MV-4-11 (cell line): ENCODE results near the gene SEC31A.

Experiments
- DNase-seq: peaks from one replicate; lab custom pipeline; 2025; lab: John Stamatoyannopoulos, UW

The SEC31A gene

DNA sequence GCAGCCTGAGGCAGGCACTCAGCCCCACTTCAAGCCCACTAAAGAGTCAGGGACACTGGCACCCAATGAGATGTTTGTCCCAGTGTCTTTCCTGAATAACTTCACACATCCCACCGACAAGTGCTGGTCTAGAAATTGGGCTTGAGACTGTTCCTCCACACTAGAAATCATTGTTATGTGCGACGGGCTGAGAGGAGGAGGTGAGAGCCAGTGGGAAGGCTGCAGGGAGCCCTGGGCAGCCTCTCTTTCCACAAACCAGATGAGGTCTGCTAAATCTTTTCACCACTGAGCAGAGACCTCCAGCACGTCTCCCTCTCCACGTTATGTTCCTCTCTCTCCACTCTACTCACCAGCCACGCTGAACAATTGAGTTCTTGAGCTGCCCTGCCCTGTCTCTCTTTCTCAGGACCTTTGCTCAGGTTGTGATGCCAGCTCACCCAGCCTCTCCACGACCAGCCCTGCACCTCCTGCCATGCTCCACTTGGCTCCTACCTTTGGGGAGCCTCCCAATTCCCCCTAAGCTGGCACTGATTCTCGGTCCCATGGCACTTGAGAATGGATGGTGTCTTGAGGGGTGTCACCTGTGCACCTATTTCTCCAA is 100.8 kb downstream of the SEC31A start:
- no peak for DNase-seq

DNA sequence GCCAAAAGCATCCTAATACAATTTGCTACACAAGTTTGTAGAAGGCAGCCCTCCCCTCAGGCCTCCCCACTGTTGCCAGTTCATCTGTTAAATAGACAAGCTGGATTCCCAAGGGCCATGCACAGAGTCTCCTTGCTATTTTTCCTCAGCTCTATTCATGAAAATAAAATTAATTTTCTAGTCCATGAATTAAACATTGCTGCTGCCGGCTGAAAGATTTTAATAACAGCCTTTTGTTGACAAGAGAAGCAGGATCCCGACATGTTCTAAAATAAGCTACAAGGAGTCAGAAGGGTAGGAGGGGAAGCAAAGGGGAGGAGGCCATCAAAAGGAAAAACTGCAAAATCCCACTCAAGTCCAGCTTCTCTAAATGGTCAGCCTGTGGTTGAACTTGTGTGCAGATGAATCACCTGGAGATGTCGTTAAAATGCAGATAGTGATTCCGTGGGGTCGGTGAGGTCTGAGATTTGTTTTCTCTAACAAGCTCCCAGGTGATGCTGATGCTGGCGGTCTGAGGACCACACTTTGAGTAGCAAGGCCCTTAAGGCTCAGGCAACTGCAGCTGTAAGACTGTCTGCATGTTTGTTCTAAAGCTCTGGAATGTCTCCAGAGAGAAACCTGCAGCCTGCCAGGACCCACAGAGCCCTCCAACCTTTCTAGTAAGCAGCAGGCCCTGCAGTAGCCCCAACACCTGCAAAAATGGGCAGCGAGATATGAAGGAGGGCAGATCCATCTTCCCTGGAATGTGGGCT is 101.8 kb downstream of the SEC31A start:
- DNase-seq = no peak

DNA sequence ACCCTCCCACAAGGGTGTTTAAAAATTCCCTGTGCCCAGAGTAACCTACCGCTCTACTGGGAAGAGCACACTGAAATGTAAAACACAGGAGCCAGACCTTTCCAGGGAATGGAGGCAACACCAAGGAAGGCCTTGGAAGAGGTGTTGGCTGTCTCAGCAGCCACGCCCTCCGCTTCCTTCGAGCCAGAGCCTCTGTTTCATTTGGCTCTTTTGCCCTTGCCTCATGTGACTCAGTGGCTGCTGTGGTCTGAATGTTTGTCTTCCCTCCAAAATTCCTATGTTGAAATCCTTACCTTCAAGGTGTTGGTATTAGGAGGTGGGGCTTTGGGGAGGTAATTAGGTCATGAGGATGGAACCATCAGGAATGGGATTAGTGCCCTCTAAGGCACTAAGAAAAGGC is 103.6 kb downstream of the SEC31A start:
- no peak for DNase-seq

DNA sequence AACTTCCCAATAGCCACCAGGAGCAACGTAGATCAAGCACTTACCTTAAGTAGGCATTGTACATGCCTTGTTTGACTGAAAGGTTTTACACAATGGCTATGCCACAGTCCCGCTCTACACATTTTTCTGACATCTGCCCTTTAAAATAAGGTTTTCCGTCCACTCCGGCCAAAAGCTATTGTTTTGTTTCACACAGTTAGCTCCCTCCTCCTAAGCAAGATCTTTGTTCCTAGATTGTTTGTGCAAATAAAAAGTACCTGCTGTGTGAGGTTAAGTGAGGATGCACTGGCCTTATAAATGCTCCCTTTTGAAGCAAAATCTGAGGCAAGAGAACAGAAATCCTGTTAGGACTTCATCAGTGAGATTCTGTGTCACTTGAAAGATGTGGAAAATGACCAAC is 104.1 kb downstream of the SEC31A start:
- DNase-seq = no peak

DNA sequence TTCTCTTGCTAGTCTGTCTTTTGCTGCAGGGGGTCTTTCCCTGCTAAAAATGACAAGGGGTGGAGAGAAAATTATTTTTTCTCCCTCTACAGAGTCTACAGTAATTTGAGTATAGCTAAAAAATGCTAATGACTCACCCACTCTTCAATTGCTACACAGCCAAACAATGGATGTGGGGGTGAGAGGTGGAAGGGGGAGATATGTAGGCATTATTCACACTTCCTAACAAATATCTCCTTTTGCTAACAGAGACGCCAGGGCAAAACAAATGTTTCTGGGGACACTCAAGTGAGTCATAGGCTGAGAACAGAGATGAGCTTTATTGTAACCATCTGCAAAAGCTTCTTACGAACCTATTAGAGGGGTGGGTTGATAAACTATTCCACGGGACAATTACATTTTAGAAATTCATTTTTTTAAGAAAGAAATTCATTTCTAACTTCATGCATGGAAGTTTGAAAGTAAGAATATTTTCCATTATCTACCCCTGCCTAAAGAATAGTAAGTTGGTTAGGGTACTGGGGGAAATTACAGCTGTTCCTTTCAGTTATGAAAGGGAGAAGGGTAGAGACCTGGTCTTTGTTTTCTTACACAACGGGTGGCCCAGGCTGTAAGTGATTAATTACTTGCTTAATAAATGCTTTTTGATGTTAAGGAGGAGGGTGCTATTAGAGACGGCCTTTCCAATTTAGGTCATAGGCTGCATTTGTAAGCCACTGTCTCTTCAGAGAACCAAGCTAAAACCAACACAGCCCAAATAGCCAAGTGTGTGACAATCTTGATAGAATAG is 105.1 kb downstream of the SEC31A start:
- no peak for DNase-seq

DNA sequence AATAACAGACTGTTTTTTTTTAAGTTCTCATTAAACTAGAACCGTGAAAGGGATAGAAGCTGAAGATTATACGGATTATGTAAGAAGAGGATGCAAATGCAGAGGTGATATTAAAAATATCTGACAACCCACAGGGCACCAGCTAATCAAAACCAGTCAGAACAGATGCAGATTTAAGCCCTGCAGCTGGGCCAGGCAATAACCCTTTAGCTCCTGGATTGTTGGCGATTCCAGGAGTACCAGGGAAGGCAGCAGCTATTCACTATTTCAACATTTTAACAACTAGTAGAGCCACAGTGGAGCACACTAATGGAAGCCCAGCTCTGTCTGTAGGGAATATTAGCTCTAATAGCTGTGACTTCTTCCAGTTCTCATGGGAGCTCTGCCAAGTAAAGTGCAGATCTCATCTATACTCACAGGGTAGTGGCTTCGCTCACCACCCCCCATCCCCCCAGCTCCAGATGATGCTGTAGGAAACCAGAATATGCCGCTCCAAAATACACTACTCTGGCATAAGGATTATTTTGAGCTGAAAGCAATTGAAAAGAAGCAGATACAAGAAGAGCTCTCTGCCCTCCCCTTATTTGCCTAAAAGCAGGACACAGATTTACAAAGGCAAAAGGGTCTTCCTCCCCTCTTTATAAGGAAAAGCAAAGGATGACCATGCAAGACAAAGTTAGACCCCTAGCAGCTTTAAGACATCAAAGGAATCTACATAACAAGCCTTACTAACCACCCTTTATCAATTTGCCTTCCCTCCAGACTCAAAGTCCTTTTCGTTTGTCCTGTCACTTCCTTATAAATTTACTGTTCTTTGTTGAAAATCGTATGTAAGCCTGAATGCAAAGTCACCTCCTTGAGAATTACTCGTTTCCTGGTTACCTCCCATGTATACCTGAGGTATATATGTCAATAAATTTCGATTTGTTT is 106.0 kb downstream of the SEC31A start:
- DNase-seq = no peak

DNA sequence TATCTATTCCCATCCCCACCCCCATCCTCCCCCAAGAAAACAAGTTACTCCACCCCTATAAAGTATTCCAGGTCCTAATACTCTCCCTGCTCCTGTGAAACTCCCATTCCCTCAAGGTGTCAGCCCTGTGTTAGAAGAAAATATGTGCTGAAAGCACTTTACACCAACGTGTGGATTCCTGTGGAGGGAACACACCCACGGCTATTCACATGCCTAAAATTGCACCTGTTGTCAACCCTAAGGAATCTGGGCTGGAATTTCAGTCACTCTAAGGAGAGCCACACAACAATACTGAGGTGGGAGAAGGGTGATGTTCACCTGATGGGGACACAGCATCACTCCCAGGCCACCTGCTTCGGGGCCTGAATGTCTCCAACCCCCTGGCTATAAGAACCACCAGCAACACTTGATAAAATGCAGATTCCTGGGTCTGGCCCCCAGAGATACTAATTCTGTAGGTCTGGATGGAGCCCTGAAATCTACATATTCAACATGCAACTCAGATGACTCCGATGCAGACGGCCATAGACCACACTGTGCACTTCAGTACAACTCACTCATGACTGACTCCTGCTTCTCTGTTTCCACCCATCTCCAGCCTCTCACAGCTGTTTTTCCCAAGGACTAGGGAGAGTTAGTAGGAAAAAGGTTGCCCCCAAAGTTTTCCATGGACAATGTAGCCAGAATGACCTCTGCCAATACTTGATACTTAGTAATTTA is 108.2 kb downstream of the SEC31A start:
- DNase-seq = no peak

DNA sequence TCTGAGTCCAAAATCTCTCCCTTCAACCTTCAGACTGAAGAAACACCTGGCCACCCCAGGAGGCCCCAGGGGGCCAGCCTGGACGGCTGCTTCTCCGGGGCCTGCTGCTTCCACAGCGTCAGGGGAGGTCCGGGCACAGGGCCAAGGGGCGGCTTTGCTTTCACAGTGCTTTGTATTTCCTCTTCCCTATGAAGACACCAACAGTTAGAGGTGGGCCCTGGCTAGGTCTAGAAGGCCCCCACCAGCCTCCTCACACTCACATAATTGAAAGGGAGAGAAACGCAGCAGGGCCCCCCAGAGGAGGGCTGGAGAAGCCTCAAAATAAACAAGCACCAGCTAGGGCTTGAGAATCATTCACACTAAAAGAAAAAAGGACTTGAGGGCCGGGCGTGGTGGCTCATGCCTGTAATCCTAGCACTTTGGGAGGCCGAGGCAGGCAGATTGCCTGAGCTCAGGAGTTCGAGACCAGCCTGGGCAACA is 110.2 kb downstream of the SEC31A start:
- no peak for DNase-seq

DNA sequence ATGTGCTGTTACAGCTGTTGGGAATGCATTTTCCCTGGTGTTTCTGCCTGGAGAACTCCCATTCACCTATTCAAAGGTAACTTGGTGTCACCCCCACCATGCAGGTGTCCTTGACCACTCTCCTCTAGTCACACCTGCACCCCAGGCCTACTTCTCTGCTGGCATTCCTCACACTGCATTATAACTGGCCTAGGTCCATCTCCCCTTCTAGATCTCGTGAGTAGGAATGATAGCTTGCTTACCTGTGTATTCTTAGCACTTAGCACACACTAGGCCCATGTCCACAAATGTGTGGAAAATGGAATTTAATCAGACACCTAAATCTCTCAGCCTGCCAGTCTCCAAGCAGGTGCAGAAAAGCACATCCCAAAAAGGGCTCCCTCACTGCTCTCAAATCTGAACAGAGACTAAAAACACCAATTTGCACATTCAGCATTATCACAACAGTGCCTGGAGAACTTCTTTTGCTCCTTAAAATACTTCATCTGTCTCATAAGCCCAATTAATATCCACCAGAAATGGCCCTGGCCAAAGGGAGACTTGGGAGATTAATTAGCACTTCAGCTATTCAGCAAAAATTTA is 110.7 kb downstream of the SEC31A start:
- DNase-seq = no peak

DNA sequence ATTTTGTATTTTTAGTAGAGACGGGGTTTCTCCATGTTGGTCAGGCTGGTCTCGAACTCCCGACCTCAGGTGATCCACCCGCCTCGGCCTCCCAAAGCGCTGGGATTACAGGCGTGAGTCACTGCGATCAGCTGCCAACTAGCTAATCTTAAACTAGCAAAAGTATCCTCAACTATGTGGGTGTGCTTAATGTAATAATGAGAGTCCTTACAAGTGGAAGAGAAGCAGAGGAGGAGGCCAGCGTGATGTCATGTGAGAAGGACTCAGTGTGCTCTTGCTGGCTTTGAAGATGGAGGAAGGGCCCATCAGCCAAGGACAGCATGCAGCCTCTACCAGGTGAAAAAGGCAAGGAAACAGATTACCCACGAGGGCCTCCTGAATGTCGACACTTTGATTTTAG is 111.9 kb downstream of the SEC31A start:
- DNase-seq = no peak

DNA sequence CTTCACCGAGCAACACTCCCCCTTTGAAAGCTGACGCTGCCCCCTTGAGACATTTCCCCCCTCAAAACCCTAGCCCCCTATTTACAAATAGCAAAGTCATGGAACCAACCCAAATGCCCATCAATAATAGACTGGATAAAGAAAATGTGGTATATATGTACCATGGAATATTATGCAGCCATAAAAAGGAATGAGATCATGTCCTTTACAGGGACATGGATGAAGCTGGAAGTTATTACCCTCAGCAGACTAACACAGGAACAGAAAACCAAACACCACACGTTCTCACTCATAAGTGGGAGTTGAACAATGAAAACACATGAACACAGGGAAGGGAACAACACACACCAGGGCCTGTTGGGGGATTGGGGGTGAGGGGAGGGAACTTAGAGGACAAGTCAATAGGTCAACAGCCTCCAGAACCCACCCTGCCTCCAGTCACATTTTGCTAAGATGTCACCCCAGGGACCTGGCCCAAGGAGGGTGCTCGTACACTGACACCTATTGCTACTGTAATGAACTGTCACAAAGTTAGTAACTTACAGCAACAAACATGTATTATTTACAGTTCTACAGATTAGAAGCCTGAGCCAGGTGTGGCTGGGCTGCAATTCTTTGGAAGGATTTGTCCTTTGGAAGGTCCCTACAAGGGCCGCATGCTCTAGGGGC is 113.0 kb downstream of the SEC31A start:
- no peak for DNase-seq

DNA sequence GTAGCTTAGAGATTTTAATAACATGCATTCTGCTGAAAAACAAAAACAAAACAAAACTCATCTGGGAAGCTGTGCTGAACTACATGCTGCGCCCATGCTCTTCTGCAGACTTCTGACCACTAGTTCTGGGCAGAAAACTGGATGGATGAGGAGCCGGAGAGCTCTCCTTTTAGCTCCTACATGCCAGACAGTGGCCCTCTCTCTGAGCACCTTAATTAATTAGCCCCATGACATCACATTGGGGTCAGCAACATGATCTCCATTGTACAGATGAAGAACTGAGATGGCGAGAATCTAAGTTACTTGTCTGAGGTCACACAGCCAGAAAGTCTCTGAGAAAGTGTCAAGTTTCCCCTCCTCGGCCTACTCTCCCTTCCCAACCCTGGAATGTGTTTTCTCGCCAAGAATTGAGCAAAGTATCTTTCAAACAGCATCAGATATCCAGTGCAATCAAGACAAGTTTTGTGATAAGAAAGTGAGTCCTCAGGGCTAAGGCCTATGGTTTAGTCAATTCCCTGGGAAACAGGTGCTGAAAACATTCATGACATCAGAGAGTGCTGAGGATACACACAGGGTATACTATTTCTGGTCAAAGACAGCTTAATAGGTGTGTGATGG is 113.9 kb downstream of the SEC31A start:
- no peak for DNase-seq

DNA sequence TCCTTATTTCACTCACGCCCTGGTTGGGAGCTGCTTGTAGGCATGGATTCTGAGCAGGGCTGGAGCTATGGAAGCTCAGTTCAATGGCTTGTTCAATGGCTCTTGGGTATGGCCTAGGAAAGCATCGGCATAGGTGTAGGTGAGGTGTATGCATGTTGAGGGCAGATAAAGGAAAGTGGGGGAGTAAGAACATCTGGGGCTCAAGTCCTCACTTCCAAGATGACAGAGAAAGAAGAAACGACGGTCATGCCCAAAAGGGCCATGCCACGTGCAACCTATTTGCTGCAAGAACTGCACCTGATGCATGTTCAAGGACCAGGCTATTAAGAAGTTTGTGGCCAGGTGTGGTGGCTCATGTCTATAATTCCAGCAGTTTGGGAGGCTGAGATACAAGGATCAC is 115.7 kb downstream of the SEC31A start:
- DNase-seq = no peak

DNA sequence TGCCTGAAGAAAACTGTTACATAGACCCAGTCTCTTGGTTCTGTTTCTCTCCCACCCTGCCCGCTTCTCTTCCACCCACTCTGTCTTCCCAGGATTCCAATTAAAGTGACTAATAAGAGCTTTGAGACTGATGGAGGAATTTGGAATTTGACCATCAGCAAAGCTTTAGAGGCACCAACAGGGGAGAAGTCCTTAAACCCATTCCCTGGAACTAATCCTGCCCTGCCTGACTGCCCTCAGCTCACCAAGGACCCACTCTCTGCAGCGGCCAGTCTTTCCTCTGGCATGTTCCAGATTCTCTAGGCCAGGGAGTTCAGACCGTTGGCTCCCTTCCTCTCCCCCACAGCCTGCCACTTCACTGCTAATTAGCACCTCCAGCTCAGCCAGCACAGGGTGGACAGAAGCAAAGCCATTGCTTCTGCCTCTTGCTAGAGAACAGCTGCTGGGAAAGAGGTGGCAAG is 116.2 kb downstream of the SEC31A start:
- DNase-seq = no peak

DNA sequence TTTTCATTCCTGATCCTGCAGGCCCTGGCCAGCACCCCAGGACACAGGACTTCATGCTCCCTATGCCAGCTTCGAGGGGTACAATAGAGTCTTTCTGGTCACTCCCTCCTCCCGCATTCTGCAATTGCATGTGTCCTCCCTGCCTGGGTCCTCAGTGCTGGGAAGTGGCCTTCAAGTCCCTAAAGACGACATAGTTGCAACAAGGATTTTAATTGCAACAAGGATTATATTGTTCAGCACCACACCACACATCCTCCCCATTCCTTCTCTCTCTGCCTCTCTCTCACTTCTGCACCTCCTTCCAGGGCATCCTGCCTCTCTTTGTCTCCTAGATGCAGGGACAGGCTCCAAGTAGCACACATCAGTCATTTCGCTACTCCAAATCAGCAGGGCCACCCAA is 117.9 kb downstream of the SEC31A start:
- DNase-seq = no peak

DNA sequence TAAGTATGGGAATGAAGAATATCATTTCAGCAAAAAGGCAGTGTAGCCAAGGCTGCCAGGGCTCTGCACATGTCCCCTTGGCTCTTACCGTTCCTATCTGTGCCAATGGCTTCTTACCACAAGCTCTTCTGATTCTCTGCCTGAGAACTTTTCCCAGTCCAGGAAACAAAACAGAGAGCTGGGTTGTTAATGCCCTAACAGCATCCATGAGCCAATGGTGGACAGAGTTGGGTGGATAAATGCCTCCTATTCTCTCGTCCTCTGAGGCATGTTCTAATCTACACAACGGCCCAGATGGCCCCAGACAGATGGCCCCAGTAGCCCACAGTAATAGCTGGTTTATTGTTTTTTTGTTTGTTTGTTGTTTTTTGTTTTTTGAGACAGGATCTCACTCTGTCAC is 120.3 kb downstream of the SEC31A start:
- no peak for DNase-seq
